ENCODE data around the gene ZNF534.

The ZNF534 gene

GRCh38 chr19:52428937-52429336 lies at the start of gene ZNF534:
TSS of gene ZNF534 (plus strand) at chr19:52429148. CDS start at chr19:52431475, 2,327 bp downstream.
- no peaks in the 10 kb centered on the region for H3K36me3 ChIP-seq (ENCODE audit: control insufficient read depth in 1 of 2, insufficient read depth in 2 of 2, low read length in 2 of 2)
- no peaks in the 10 kb centered on the region for H3K27me3 ChIP-seq (ENCODE audit: control insufficient read depth in 1 of 2, insufficient read depth in 2 of 2, low read length in 2 of 2)
- no peaks in the 10 kb centered on the region for H3K4me1 ChIP-seq (ENCODE audit: control insufficient read depth in 1 of 2, insufficient read depth in 2 of 2, low read length in 2 of 2)
- no peak within 1 kb of the TSS for H3K27ac ChIP-seq (ENCODE audit: low read depth, low read length)
- H3K9ac ChIP-seq (ENCODE audit: low read depth in 1 of 2, low read length in 2 of 2), result no peak within 1 kb of the TSS
- H3K9me3 ChIP-seq (ENCODE audit: control insufficient read depth in 1 of 2, low read length in 2 of 2), result peaks cover 38 to 47% of the 10 kb centered on the region in 2 donors
- H3K4me3 ChIP-seq (ENCODE audit: low read depth in 1 of 2, low read length in 2 of 2), result peak within 1 kb of the TSS in 1 of 2 donors; percentile 16

- no peaks in the 10 kb centered on the region for H3K4me1 ChIP-seq (ENCODE audit: control insufficient read depth in 1 of 2, insufficient read depth in 2 of 2, low read length in 2 of 2)
- no peak overlapping the region for H3K4me3 ChIP-seq (ENCODE audit: low read depth in 1 of 2, low read length in 2 of 2)
- H3K27me3 ChIP-seq (ENCODE audit: control insufficient read depth in 1 of 2, insufficient read depth in 2 of 2, low read length in 2 of 2), result no peaks in the 10 kb centered on the region
- H3K36me3 ChIP-seq (ENCODE audit: control insufficient read depth in 1 of 2, insufficient read depth in 2 of 2, low read length in 2 of 2), result peaks cover 5 to 9% of the 10 kb centered on the region in 2 donors
- H3K9me3 ChIP-seq (ENCODE audit: control insufficient read depth in 1 of 2, low read length in 2 of 2), result peaks cover 51 to 57% of the 10 kb centered on the region in 2 donors
- H3K27ac ChIP-seq (ENCODE audit: low read depth, low read length), result no peak overlapping the region
- H3K9ac ChIP-seq (ENCODE audit: low read depth in 1 of 2, low read length in 2 of 2), result no peak overlapping the region
Measured at GRCh38 chr19:52391135-52391534, 37.8 kb upstream of the ZNF534 start.

GRCh38 chr19:52397310-52398080 lies 31.5 kb upstream of the ZNF534 start, which contains the start of gene ZNF528:
TSS of gene ZNF528 (plus strand) at chr19:52397849. CDS start at chr19:52402014, 4,165 bp downstream.
- H3K4me1 ChIP-seq (ENCODE audit: control insufficient read depth in 1 of 2, insufficient read depth in 2 of 2, low read length in 2 of 2), result peaks cover 5 to 8% of the 10 kb centered on the region in 2 donors
- peak within 1 kb of the TSS; percentile 40 to 77 for H3K9ac ChIP-seq (ENCODE audit: low read depth in 1 of 2, low read length in 2 of 2)
- H3K36me3 ChIP-seq (ENCODE audit: control insufficient read depth in 1 of 2, insufficient read depth in 2 of 2, low read length in 2 of 2), result peaks cover 16 to 17% of the 10 kb centered on the region in 2 donors
- peak within 1 kb of the TSS; percentile 75 to 99 for H3K4me3 ChIP-seq (ENCODE audit: low read depth in 1 of 2, low read length in 2 of 2)
- peak within 1 kb of the TSS; percentile 32 for H3K27ac ChIP-seq (ENCODE audit: low read depth, low read length)
- H3K9me3 ChIP-seq (ENCODE audit: control insufficient read depth in 1 of 2, low read length in 2 of 2), result peaks cover 19 to 25% of the 10 kb centered on the region in 2 donors
- no peaks in the 10 kb centered on the region for H3K27me3 ChIP-seq (ENCODE audit: control insufficient read depth in 1 of 2, insufficient read depth in 2 of 2, low read length in 2 of 2)

DNA sequence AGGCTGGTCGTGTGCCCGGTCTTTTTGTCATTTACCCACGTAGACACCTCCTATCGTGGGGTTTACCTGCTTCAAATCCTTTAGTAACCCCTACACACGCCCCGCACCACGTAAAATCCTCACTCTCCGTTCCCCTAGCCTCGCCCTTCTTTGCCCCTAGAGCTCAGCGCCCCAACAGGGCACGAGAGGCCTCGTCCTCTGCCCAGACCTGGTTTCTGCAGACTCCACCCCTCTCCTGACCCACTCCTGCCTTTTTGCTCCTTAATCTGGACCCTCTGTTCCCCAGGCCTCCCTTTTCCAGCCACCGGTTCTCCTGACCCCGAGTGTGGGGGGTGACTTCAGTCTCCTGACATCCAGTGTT lies 30.9 kb upstream of the ZNF534 start:
- Histone ChIP-seq H3K27me3 (ENCODE audit: control insufficient read depth in 1 of 2, insufficient read depth in 2 of 2, low read length in 2 of 2) (no peaks in the 10 kb centered on the region), H3K9ac (ENCODE audit: low read depth in 1 of 2, low read length in 2 of 2) (peak overlapping the region; percentile 40 to 77), H3K4me1 (ENCODE audit: control insufficient read depth in 1 of 2, insufficient read depth in 2 of 2, low read length in 2 of 2) (peaks cover 5 to 8% of the 10 kb centered on the region in 2 donors), H3K4me3 (ENCODE audit: low read depth in 1 of 2, low read length in 2 of 2) (peak overlapping the region; percentile 75 to 99), H3K27ac (ENCODE audit: low read depth, low read length) (peak overlapping the region; percentile 32), H3K36me3 (ENCODE audit: control insufficient read depth in 1 of 2, insufficient read depth in 2 of 2, low read length in 2 of 2) (peaks cover 16 to 21% of the 10 kb centered on the region in 2 donors), H3K9me3 (ENCODE audit: control insufficient read depth in 1 of 2, low read length in 2 of 2) (peaks cover 20 to 25% of the 10 kb centered on the region in 2 donors)

DNA sequence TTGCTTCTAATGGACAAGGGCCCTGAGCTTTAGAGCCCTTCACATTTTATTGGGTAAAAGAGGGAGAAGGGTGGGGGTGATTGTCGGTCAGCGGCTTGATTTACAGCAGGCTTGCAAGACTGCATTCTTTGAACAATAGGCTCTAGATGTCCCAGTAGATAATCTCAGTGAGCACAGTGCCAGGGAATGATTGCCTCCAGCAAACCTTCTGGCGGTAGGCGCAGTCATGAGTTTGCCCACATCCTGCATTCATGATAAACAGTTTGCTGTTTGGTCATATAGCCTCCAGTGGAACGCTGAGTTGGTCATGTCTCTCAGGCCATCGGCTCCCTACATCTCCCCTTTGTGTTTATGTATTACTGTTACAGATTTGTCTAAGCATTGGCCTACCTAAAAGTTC lies 18.7 kb upstream of the ZNF534 start:
- peaks cover 34 to 61% of the 10 kb centered on the region in 2 donors for H3K36me3 ChIP-seq (ENCODE audit: control insufficient read depth in 1 of 2, insufficient read depth in 2 of 2, low read length in 2 of 2)
- H3K27ac ChIP-seq (ENCODE audit: low read depth, low read length), result no peak overlapping the region
- H3K9ac ChIP-seq (ENCODE audit: low read depth in 1 of 2, low read length in 2 of 2), result no peak overlapping the region
- H3K27me3 ChIP-seq (ENCODE audit: control insufficient read depth in 1 of 2, insufficient read depth in 2 of 2, low read length in 2 of 2), result no peaks in the 10 kb centered on the region
- peaks cover 57 to 67% of the 10 kb centered on the region in 2 donors for H3K9me3 ChIP-seq (ENCODE audit: control insufficient read depth in 1 of 2, low read length in 2 of 2)
- H3K4me3 ChIP-seq (ENCODE audit: low read depth in 1 of 2, low read length in 2 of 2), result no peak overlapping the region
- no peaks in the 10 kb centered on the region for H3K4me1 ChIP-seq (ENCODE audit: control insufficient read depth in 1 of 2, insufficient read depth in 2 of 2, low read length in 2 of 2)

- Histone ChIP-seq H3K9me3 (ENCODE audit: control insufficient read depth in 1 of 2, low read length in 2 of 2) (peaks cover 83 to 94% of the 10 kb centered on the region in 2 donors), H3K27me3 (ENCODE audit: control insufficient read depth in 1 of 2, insufficient read depth in 2 of 2, low read length in 2 of 2) (no peaks in the 10 kb centered on the region), H3K4me1 (ENCODE audit: control insufficient read depth in 1 of 2, insufficient read depth in 2 of 2, low read length in 2 of 2) (no peaks in the 10 kb centered on the region), H3K9ac (ENCODE audit: low read depth in 1 of 2, low read length in 2 of 2) (no peak overlapping the region), H3K4me3 (ENCODE audit: low read depth in 1 of 2, low read length in 2 of 2) (peak overlapping the region in 1 of 2 donors; percentile 23), H3K27ac (ENCODE audit: low read depth, low read length) (no peak overlapping the region), H3K36me3 (ENCODE audit: control insufficient read depth in 1 of 2, insufficient read depth in 2 of 2, low read length in 2 of 2) (peaks cover 5 to 14% of the 10 kb centered on the region in 2 donors)
Measured at GRCh38 chr19:52415711-52416110, 13.2 kb upstream of the ZNF534 start.

DNA sequence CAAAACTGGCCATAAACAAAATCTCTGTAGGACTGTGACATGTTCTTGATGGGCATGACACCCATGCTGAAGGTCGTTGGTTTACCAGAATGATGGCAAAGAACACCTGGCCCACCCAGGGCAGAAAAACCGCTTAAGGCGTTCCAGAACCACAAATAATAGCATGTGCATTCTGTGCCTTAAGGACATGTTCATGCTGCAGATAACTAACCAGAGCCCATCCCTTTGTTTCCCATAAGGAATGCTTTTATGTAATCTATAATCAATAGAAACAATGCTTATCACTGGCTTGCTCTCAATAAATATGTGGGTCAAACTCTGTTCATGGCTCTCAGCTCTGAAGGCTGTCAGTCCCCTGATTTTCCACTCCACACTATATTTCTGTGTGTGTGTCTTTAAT lies 13.2 kb downstream of the ZNF534 start:
- no peak overlapping the region for H3K9ac ChIP-seq (ENCODE audit: low read depth in 1 of 2, low read length in 2 of 2)
- H3K4me3 ChIP-seq (ENCODE audit: low read depth in 1 of 2, low read length in 2 of 2), result no peak overlapping the region
- peaks cover 33 to 36% of the 10 kb centered on the region in 2 donors for H3K9me3 ChIP-seq (ENCODE audit: control insufficient read depth in 1 of 2, low read length in 2 of 2)
- no peaks in the 10 kb centered on the region for H3K36me3 ChIP-seq (ENCODE audit: control insufficient read depth in 1 of 2, insufficient read depth in 2 of 2, low read length in 2 of 2)
- no peak overlapping the region for H3K27ac ChIP-seq (ENCODE audit: low read depth, low read length)
- no peaks in the 10 kb centered on the region for H3K4me1 ChIP-seq (ENCODE audit: control insufficient read depth in 1 of 2, insufficient read depth in 2 of 2, low read length in 2 of 2)
- H3K27me3 ChIP-seq (ENCODE audit: control insufficient read depth in 1 of 2, insufficient read depth in 2 of 2, low read length in 2 of 2), result no peaks in the 10 kb centered on the region

DNA sequence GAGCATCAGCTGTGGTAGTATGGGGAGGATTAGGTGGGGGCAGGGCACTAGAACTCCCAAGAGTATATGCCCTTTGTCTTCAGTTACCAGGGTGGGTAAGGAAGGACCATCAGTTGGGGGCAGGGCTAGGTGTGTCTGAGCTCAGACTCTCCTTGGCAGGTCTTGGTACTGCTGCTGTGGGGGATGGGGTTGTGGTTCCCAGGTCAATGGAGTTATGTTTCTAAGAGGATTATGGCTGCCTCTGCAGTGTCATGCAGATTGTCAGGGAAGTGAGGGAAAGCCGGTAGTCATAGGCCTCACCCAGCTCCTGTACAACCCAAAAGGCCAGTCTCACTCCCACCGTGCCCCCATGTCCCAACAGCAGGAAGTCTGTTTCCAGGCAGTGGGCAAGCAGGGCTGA lies 15.6 kb downstream of the ZNF534 start:
- Histone ChIP-seq H3K36me3 (ENCODE audit: control insufficient read depth in 1 of 2, insufficient read depth in 2 of 2, low read length in 2 of 2) (no peaks in the 10 kb centered on the region), H3K27me3 (ENCODE audit: control insufficient read depth in 1 of 2, insufficient read depth in 2 of 2, low read length in 2 of 2) (no peaks in the 10 kb centered on the region), H3K9me3 (ENCODE audit: control insufficient read depth in 1 of 2, low read length in 2 of 2) (peaks cover 24 to 29% of the 10 kb centered on the region in 2 donors), H3K9ac (ENCODE audit: low read depth in 1 of 2, low read length in 2 of 2) (no peak overlapping the region), H3K4me3 (ENCODE audit: low read depth in 1 of 2, low read length in 2 of 2) (peak overlapping the region in 1 of 2 donors; percentile 5), H3K27ac (ENCODE audit: low read depth, low read length) (no peak overlapping the region), H3K4me1 (ENCODE audit: control insufficient read depth in 1 of 2, insufficient read depth in 2 of 2, low read length in 2 of 2) (no peaks in the 10 kb centered on the region)

- no peaks in the 10 kb centered on the region for H3K4me1 ChIP-seq (ENCODE audit: control insufficient read depth in 1 of 2, insufficient read depth in 2 of 2, low read length in 2 of 2)
- no peaks in the 10 kb centered on the region for H3K36me3 ChIP-seq (ENCODE audit: control insufficient read depth in 1 of 2, insufficient read depth in 2 of 2, low read length in 2 of 2)
- H3K9ac ChIP-seq (ENCODE audit: low read depth in 1 of 2, low read length in 2 of 2), result no peak overlapping the region
- no peaks in the 10 kb centered on the region for H3K27me3 ChIP-seq (ENCODE audit: control insufficient read depth in 1 of 2, insufficient read depth in 2 of 2, low read length in 2 of 2)
- no peak overlapping the region for H3K27ac ChIP-seq (ENCODE audit: low read depth, low read length)
- H3K9me3 ChIP-seq (ENCODE audit: control insufficient read depth in 1 of 2, low read length in 2 of 2), result peaks cover 31 to 44% of the 10 kb centered on the region in 2 donors
- no peak overlapping the region for H3K4me3 ChIP-seq (ENCODE audit: low read depth in 1 of 2, low read length in 2 of 2)
Measured at GRCh38 chr19:52451241-52451640, 22.3 kb downstream of the ZNF534 start.

DNA sequence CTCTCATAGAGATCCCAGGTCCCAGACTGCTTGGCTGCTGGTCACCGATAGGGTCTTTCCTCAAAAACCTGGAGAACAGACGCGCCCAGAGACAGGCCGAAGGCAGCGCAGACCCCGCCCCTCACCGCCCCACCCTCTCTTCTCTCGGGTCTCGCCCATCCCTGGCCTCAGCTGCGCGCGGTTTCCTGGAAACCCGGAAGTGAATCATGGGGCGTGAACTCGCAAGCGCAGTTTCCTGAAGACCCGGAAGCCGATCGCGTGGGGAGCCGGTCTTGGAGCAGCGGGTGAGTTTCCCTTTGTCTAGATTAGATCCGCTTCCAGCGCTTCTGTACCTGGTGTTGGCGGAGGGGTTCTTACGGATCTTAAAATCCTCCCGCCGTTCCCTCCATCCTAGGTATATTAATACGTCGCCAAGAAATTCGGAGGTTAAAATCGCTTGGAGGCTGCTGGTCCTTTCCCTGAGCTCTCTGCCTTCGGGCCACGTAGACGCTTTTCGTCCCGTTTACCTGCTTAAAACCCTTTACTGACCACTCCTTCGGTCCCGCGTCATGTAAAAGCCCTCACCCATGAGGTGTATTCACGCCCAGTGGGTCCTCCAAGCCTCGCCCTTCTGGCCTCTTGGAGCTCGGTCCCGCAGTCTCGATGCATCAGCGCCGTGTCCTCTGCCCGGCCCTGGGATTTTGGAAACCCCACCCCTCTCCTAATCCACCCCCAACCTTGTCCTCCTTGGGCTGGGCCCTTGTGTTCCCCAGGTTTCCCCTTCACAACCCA lies 24.6 kb downstream of the ZNF534 start, which contains the start of gene ZNF578:
Gene ZNF578 (plus strand): TSS at position 230 of the 771 bp plus-strand sequence. CDS start 48,293 bp downstream, outside the sequence.
- H3K27ac ChIP-seq (ENCODE audit: low read depth, low read length), result no peak within 1 kb of the TSS
- H3K9ac ChIP-seq (ENCODE audit: low read depth in 1 of 2, low read length in 2 of 2), result no peak within 1 kb of the TSS
- H3K27me3 ChIP-seq (ENCODE audit: control insufficient read depth in 1 of 2, insufficient read depth in 2 of 2, low read length in 2 of 2), result no peaks in the 10 kb centered on the region
- H3K9me3 ChIP-seq (ENCODE audit: control insufficient read depth in 1 of 2, low read length in 2 of 2), result peaks cover 42 to 65% of the 10 kb centered on the region in 2 donors
- H3K4me1 ChIP-seq (ENCODE audit: control insufficient read depth in 1 of 2, insufficient read depth in 2 of 2, low read length in 2 of 2), result no peaks in the 10 kb centered on the region
- H3K4me3 ChIP-seq (ENCODE audit: low read depth in 1 of 2, low read length in 2 of 2), result peak within 1 kb of the TSS; percentile 67 to 72
- H3K36me3 ChIP-seq (ENCODE audit: control insufficient read depth in 1 of 2, insufficient read depth in 2 of 2, low read length in 2 of 2), result peaks cover 6 to 8% of the 10 kb centered on the region in 2 donors
